NCI-H748 treated with DMSO at 0.1 percent for 48 hours (cell line): ENCODE measurements around the gene C3orf49.
A peak's percentile ranks its signal among the peaks of the same experiment; 100 is the strongest.

Experiments
- DNase-seq: peaks from one replicate; lab custom pipeline; 2025; lab: John Stamatoyannopoulos, UW

Gene C3orf49

GRCh38 chr3:63819151-63819398 lies at the start of gene C3orf49:
C3orf49 (plus strand) TSS chr3:63819299; CDS start chr3:63819472, 173 bp downstream.
- DNase-seq = no peak

GRCh38 chr3:63774781-63775180 lies 44.3 kb upstream of the C3orf49 start:
- DNase-seq = no peak

- DNase-seq = no peak
These were observed 39.9 kb upstream of the C3orf49 start for GRCh38 chr3:63779227-63779626.

GRCh38 chr3:63791974-63792373 lies 27.1 kb upstream of the C3orf49 start:
- DNase-seq = peak; percentile 5

- DNase-seq = no peak
These were observed 23.7 kb upstream of the C3orf49 start for GRCh38 chr3:63795438-63795837.

GRCh38 chr3:63798544-63798943 lies 20.6 kb upstream of the C3orf49 start:
- DNase-seq = no peak

- no peak for DNase-seq
These were observed 20.1 kb upstream of the C3orf49 start for GRCh38 chr3:63798949-63799348.

GRCh38 chr3:63800097-63800496 lies 19.0 kb upstream of the C3orf49 start:
- no peak for DNase-seq

GRCh38 chr3:63803911-63804310 lies 15.2 kb upstream of the C3orf49 start:
- no peak for DNase-seq

GRCh38 chr3:63807961-63808565 lies 11.0 kb upstream of the C3orf49 start:
- no peak for DNase-seq

GRCh38 chr3:63808633-63809032 lies 10.5 kb upstream of the C3orf49 start:
- DNase-seq = no peak

- no peak for DNase-seq
These were observed 9.5 kb upstream of the C3orf49 start for GRCh38 chr3:63809607-63810006.

- DNase-seq = no peak
These were observed 4.9 kb upstream of the C3orf49 start for GRCh38 chr3:63814237-63814636.

GRCh38 chr3:63817225-63817624 lies 1.9 kb upstream of the C3orf49 start:
- DNase-seq = no peak

- DNase-seq = peak; percentile 54
These were observed 583 bp upstream of the C3orf49 start for GRCh38 chr3:63818282-63819150.

- DNase-seq = no peak
These were observed 5.2 kb downstream of the C3orf49 start for GRCh38 chr3:63824309-63824708.

GRCh38 chr3:63830526-63830925 lies 11.4 kb downstream of the C3orf49 start:
- no peak for DNase-seq

GRCh38 chr3:63832395-63832794 lies 13.3 kb downstream of the C3orf49 start:
- DNase-seq = no peak

- DNase-seq = no peak
These were observed 22.6 kb downstream of the C3orf49 start for GRCh38 chr3:63841704-63842103.

- no peak for DNase-seq
These were observed 23.0 kb downstream of the C3orf49 start for GRCh38 chr3:63842127-63842526.

GRCh38 chr3:63845215-63845614 lies 26.1 kb downstream of the C3orf49 start:
- DNase-seq = no peak

- DNase-seq = no peak
These were observed 28.8 kb downstream of the C3orf49 start for GRCh38 chr3:63847718-63848450.

- DNase-seq = no peak
These were observed 30.1 kb downstream of the C3orf49 start for GRCh38 chr3:63849175-63849574.
